GM12864 (cell line): ENCODE data around the gene DERA.
A peak's percentile ranks its signal among the peaks of the same experiment; 100 is the strongest.

ENCODE experiments used
- DNase-seq: peaks from one replicate; pipeline ENCODE4 v3.0.0-alpha.2; 2011; ENCODE audit warnings: low read depth
- H3K4me3 ChIP-seq: 2 replicates; pipeline ENCODE4 v1.5.1; 2011; ENCODE audit warnings: mild to moderate bottlenecking, low read depth, low read length, control low read depth
- CTCF ChIP-seq: IDR thresholded peaks from 2 replicates; pipeline ENCODE4 v1.5.1; 2011; ENCODE audit warnings: low read depth, mild to moderate bottlenecking, moderate library complexity, low read length, control low read depth, inconsistent platforms; ENCODE audit errors: missing control alignments

Gene DERA

DNA sequence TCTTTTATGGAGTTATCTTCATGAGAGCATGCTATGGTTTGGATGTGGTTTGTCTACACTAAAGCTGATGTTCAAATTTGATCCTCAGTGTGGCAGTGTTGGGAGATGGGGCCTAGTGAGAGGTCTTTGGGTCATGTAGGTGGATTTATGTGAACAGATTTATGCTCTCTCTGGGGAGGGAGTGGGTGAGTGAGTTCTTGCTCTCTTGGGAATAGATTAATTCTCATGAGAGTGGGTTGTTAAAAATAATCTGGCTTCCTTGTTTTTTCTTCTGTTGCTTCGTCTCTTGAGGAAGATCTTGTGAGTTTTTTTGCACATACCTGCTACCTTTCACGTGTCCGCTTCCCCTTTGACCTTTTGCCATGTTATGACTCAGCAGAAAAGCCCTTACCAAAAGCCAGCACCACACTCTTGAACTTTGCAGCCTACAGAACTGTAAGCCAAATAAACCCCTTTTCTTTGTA, 20.5 kb downstream of the DERA start:
- peak; percentile 12 for TF ChIP-seq CTCF
- no peak overlapping the region for H3K4me3 ChIP-seq
- DNase-seq = no peak

DNA sequence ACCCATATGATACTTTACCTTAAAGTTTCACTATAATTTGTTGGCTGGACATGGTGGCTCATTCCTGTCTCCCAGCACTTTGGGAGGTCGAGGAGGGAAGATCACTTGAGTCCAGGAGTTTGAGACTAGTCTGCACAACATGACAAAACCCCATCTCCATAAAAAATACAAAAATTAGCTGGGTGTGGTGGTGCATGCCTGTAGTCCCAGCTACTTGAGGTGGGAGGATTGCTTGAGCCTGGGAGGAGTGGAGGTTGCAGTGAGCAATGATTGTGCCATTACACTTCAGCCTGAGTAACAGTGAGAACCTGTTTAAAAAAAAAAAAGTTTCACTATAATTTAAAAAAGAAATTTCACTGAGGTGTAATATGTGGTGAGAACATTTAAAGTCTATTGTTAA, 21.2 kb downstream of the DERA start:
- no peak for TF ChIP-seq CTCF
- DNase-seq = no peak
- H3K4me3 ChIP-seq = no peak overlapping the region

- no peak for DNase-seq
- TF ChIP-seq CTCF = no peak
Measured at GRCh38 chr12:15932971-15933370, 21.8 kb downstream of the DERA start.

DNA sequence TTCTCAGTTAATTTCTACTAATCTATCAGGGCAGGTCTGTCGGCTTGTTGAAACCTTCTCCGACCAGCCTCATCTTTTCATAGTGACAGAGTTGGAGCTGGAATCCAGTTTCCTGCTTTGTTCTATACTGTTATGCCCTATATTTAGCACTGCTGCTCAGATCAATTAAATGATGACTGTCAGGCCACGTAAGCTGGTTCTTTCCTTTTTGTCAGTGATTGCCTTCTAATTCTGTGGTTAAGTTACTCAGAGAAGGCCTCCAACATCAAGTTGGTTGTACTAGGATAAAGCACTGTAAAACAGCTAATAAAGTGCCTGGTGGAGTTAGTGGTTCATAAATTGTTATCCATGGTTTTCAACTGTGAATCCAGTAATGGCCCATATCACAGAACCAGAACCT, 22.6 kb downstream of the DERA start:
- no peak for DNase-seq

More at GRCh38 chr12:15932971-15933370, 21.8 kb downstream of the DERA start:
- H3K4me3 ChIP-seq = no peak overlapping the region

DNA sequence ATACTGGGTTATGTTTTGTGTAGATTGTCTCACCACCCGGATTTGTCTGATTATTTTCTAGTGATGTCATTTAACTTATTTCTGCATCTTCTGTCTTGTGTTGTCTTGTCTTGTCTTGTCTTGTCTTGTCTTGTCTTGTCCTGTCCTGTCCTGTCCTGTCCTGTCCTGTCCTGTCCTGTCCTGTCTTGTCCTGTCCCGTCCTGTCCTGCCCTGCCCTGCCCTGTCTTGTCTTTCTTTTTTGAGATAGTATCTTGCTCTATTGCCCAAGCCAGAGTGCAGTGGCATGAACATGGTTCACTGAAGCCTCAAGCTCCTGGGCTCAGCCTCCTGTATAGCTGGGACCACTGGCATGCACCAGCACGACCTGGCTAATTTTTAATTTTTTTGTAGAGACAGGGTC, 25.6 kb downstream of the DERA start:
- TF ChIP-seq CTCF = no peak
- no peak for DNase-seq

More for the DNA sequence above, 22.6 kb downstream of the DERA start:
- no peak overlapping the region for H3K4me3 ChIP-seq
- TF ChIP-seq CTCF = no peak

DNA sequence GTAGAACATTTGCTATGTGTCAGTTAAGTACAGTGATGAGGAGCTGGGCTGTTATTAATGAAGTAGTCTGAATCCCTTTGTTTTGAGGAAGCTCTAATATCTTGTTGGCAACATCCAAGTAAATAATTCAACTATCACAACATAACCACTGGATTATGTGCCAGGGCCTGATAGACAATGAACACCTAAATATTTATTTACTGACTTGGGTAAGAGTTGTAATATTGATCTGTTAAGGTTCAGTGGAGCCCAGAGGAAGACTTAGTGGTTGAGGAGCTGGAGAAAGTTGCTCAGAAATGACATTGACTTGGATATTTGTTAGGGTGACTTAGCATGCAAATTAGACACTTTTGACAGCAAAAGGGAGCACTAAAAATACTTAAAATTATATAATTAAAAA, 26.8 kb downstream of the DERA start:
- DNase-seq = no peak
- TF ChIP-seq CTCF = no peak
- H3K4me3 ChIP-seq = no peak overlapping the region

More for the DNA sequence above, 25.6 kb downstream of the DERA start:
- no peak overlapping the region for H3K4me3 ChIP-seq

DNA sequence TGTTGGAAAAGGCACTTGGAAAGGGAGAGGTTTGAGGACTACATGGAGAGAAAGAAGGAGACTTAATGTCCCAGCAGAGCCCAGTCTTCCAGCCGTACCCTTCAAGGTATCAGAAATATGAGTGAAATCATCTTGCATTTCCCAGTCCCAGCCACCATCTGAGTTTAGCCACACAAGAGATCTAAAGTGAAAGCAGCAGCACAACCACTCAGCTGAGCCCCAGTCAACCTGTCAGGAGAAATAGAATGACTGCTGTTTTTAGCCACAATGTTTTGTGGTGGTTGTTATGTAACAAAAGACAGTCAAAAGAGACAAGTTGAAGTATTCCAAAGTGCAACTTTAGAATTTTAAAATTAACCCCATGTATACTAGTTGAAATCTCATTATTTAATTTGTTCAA, 28.0 kb downstream of the DERA start:
- no peak for DNase-seq
- H3K4me3 ChIP-seq = no peak overlapping the region
- TF ChIP-seq CTCF = no peak
